GM23338 (cell line): ENCODE measurements around the gene TMTC4. TPM values are rescaled to one million over a fixed set of nuclear protein-coding genes. Genes with fewer than 3 reads are reported as not detected.

Experiments
- ATAC-seq: fragments of 200-7000 bp; cut with Tn5 transposase; 3 replicates; pipeline ENCODE4 v1.9.1; 2020
- DNase-seq: peaks from one replicate; pipeline ENCODE4 v3.0.0-alpha.2; 2015; ENCODE audit warnings: low spot score
- H2AFZ ChIP-seq: fragments of 200-600 bp; sonication (generic); 2 replicates; pipeline ENCODE4 v1.8.0; 2016; ENCODE audit warnings: antibody characterized with exemption, mild to moderate bottlenecking, moderate library complexity
- H3F3A ChIP-seq: fragments of 200-600 bp; sonication (generic); replicated peaks from 2 replicates; pipeline ENCODE4 v1.8.0; 2017; ENCODE audit warnings: antibody characterized with exemption, mixed run types, low read depth
- H3K27ac ChIP-seq: fragments of 200-600 bp; sonication (generic); 2 replicates; pipeline ENCODE4 v1.6.1; 2016; ENCODE audit warnings: low read depth
- H3K27me3 ChIP-seq: fragments of 200-600 bp; sonication (generic); 2 replicates; pipeline ENCODE4 v1.8.0; 2016; ENCODE audit warnings: mild to moderate bottlenecking, mixed run types, moderate library complexity; ENCODE audit not compliant: insufficient read depth
- H3K36me3 ChIP-seq: fragments of 200-600 bp; sonication (generic); 2 replicates; pipeline ENCODE4 v1.8.0; 2016; ENCODE audit warnings: mild to moderate bottlenecking; ENCODE audit not compliant: insufficient read depth
- H3K4me1 ChIP-seq: fragments of 200-600 bp; sonication (generic); 2 replicates; pipeline ENCODE4 v1.8.0; 2016; ENCODE audit warnings: mild to moderate bottlenecking, moderate library complexity; ENCODE audit not compliant: insufficient read depth
- H3K4me2 ChIP-seq: fragments of 200-600 bp; sonication (generic); 2 replicates; pipeline ENCODE4 v1.7.1; 2017; ENCODE audit warnings: mixed run types
- H3K4me3 ChIP-seq: fragments of 200-600 bp; sonication (generic); 2 replicates; pipeline ENCODE4 v1.6.1; 2016; ENCODE audit warnings: mixed run types
- H3K79me2 ChIP-seq: fragments of 200-600 bp; sonication (generic); replicated peaks from 2 replicates; pipeline ENCODE4 v1.8.0; 2017; ENCODE audit warnings: mild to moderate bottlenecking; ENCODE audit not compliant: insufficient read depth
- H3K9me2 ChIP-seq: fragments of 200-600 bp; sonication (generic); 2 replicates; pipeline ENCODE4 v1.8.0; 2017; ENCODE audit not compliant: insufficient read depth
- H4K20me1 ChIP-seq: fragments of 200-600 bp; sonication (generic); replicated peaks from 2 replicates; pipeline ENCODE4 v1.8.0; 2017; ENCODE audit warnings: mild to moderate bottlenecking; ENCODE audit not compliant: insufficient read depth
- H3K27ac Mint-ChIP-seq: 2 replicates; pipeline ENCODE4 v1.8.0; 2020; ENCODE audit warnings: inconsistent platforms, mild to moderate bottlenecking, moderate library complexity, mixed read lengths
- H3K27me3 Mint-ChIP-seq: 3 replicates; pipeline ENCODE4 v1.8.0; 2022; ENCODE audit warnings: low read depth, mild to moderate bottlenecking, moderate library complexity, mixed read lengths, inconsistent platforms; ENCODE audit not compliant: insufficient read depth, poor library complexity
- H3K36me3 Mint-ChIP-seq: 3 replicates; pipeline ENCODE4 v1.8.0; 2021; ENCODE audit warnings: low read depth, mild to moderate bottlenecking, inconsistent platforms, moderate library complexity, mixed read lengths
- H3K4me1 Mint-ChIP-seq: 3 replicates; pipeline ENCODE4 v1.8.0; 2020; ENCODE audit warnings: mild to moderate bottlenecking, inconsistent platforms, mixed read lengths
- H3K4me3 Mint-ChIP-seq: 3 replicates; pipeline ENCODE4 v1.8.0; 2021; ENCODE audit warnings: moderate library complexity, mild to moderate bottlenecking, inconsistent platforms, mixed read lengths
- H3K9me3 Mint-ChIP-seq: 3 replicates; pipeline ENCODE4 v1.8.0; 2020; ENCODE audit warnings: moderate library complexity, mild to moderate bottlenecking, inconsistent platforms, mixed read lengths
- EZH2 ChIP-seq: fragments of 200-600 bp; sonication (generic); IDR thresholded peaks from one replicate; pipeline ENCODE4 v1.8.0; 2017; ENCODE audit warnings: antibody characterized with exemption, mild to moderate bottlenecking, low read depth; ENCODE audit not compliant: unreplicated experiment
- EZH2phosphoT487 ChIP-seq: fragments of 200-600 bp; sonication (generic); IDR thresholded peaks from one replicate; pipeline ENCODE4 v1.8.1; 2018; ENCODE audit warnings: antibody characterized with exemption; ENCODE audit not compliant: unreplicated experiment
- polyA plus RNA-seq: library from polyadenylated mRNA; unstranded; fragments of >200 nt; fragmentation: Nextera tagmentation; extraction: Ambion mirVana; gene quantifications from 2 replicates; pipeline ENCODE4 v1.2.1, GENCODE V29; 2016
- total RNA-seq: library from RNA; depleted of rRNA; stranded (reverse); fragments of >200 nt; shearing (Covaris generic); gene quantifications from 2 replicates; pipeline ENCODE4 v1.2.3, GENCODE V29; 2014
- TF ChIP-seq, protein P1 (sequence below): fragments of 250-450 bp; sonication (Bioruptor Pico); IDR thresholded peaks from 2 replicates; pipeline ENCODE4 v1.5.0; 2020; ENCODE audit warnings: mild to moderate bottlenecking, moderate library complexity
- TF ChIP-seq, protein P2 (sequence below): IDR thresholded peaks from one replicate; pipeline ENCODE4 v1.6.1; 2018; ENCODE audit warnings: antibody characterized with exemption; ENCODE audit not compliant: unreplicated experiment

The TMTC4 gene
- total and polyA plus RNA-seq, 2 experiments from 2014 or later = 21.9 to 50.0 TPM

DNA sequence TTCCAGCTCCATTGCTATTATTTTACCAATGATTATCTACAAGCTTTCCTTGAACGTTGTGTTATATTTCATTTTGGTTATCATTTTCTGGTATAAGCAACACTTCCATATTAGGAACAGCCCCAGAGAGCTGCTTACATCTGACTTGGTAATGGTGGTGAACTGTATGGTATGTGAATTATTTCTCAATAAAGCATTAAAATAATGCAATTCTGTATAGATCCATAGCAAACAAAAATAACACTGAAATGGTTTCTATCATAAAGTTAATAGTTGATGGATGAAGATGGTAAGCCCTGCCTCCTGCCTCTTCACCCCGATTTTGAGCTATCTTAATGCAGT, 113.5 kb downstream of the TMTC4 start:
- Histone ChIP-seq H3K4me2 (no peak overlapping the region), H3K9me2 (no peaks in the 10 kb centered on the region), H3F3A (0 out of 2 replicates have a peak, but pooled peaks cover 9% of the 10 kb centered on the region), H3K36me3 (peaks cover 4% of the 10 kb centered on the region; the same call in 1 of the 2 replicates), H4K20me1 (no peaks in the 10 kb centered on the region), H2AFZ (no peak overlapping the region), H3K4me3 (no peak overlapping the region), H3K79me2 (no peaks in the 10 kb centered on the region), H3K4me1 (peaks cover 5% of the 10 kb centered on the region; the same call in 1 of the 2 replicates), H3K27me3 (no peaks in the 10 kb centered on the region), H3K27ac (no peak overlapping the region)
- no peak for ATAC-seq
- peaks cover 2% of the 10 kb centered on the region for H3K27me3 Mint-ChIP-seq
- peaks cover 5% of the 10 kb centered on the region; the same call in 2 of the 3 replicates for H3K36me3 Mint-ChIP-seq
- TF ChIP-seq EZH2 (no peak), EZH2phosphoT487 (no peak)
- TF ChIP-seq, protein P1, sequence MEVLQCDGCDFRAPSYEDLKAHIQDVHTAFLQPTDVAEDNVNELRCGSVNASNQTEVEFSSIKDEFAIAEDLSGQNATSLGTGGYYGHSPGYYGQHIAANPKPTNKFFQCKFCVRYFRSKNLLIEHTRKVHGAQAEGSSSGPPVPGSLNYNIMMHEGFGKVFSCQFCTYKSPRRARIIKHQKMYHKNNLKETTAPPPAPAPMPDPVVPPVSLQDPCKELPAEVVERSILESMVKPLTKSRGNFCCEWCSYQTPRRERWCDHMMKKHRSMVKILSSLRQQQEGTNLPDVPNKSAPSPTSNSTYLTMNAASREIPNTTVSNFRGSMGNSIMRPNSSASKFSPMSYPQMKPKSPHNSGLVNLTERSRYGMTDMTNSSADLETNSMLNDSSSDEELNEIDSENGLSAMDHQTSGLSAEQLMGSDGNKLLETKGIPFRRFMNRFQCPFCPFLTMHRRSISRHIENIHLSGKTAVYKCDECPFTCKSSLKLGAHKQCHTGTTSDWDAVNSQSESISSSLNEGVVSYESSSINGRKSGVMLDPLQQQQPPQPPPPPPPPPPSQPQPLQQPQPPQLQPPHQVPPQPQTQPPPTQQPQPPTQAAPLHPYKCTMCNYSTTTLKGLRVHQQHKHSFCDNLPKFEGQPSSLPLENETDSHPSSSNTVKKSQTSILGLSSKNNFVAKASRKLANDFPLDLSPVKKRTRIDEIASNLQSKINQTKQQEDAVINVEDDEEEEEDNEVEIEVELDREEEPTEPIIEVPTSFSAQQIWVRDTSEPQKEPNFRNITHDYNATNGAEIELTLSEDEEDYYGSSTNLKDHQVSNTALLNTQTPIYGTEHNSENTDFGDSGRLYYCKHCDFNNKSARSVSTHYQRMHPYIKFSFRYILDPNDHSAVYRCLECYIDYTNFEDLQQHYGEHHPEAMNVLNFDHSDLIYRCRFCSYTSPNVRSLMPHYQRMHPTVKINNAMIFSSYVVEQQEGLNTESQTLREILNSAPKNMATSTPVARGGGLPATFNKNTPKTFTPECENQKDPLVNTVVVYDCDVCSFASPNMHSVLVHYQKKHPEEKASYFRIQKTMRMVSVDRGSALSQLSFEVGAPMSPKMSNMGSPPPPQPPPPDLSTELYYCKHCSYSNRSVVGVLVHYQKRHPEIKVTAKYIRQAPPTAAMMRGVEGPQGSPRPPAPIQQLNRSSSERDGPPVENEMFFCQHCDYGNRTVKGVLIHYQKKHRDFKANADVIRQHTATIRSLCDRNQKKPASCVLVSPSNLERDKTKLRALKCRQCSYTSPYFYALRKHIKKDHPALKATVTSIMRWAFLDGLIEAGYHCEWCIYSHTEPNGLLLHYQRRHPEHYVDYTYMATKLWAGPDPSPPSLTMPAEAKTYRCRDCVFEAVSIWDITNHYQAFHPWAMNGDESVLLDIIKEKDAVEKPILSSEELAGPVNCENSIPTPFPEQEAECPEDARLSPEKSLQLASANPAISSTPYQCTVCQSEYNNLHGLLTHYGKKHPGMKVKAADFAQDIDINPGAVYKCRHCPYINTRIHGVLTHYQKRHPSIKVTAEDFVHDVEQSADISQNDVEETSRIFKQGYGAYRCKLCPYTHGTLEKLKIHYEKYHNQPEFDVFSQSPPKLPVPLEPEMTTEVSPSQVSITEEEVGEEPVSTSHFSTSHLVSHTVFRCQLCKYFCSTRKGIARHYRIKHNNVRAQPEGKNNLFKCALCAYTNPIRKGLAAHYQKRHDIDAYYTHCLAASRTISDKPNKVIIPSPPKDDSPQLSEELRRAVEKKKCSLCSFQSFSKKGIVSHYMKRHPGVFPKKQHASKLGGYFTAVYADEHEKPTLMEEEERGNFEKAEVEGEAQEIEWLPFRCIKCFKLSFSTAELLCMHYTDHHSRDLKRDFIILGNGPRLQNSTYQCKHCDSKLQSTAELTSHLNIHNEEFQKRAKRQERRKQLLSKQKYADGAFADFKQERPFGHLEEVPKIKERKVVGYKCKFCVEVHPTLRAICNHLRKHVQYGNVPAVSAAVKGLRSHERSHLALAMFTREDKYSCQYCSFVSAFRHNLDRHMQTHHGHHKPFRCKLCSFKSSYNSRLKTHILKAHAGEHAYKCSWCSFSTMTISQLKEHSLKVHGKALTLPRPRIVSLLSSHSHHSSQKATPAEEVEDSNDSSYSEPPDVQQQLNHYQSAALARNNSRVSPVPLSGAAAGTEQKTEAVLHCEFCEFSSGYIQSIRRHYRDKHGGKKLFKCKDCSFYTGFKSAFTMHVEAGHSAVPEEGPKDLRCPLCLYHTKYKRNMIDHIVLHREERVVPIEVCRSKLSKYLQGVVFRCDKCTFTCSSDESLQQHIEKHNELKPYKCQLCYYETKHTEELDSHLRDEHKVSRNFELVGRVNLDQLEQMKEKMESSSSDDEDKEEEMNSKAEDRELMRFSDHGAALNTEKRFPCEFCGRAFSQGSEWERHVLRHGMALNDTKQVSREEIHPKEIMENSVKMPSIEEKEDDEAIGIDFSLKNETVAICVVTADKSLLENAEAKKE (CRISPR knock-in tag) = no peak
- TF ChIP-seq, protein P2, sequence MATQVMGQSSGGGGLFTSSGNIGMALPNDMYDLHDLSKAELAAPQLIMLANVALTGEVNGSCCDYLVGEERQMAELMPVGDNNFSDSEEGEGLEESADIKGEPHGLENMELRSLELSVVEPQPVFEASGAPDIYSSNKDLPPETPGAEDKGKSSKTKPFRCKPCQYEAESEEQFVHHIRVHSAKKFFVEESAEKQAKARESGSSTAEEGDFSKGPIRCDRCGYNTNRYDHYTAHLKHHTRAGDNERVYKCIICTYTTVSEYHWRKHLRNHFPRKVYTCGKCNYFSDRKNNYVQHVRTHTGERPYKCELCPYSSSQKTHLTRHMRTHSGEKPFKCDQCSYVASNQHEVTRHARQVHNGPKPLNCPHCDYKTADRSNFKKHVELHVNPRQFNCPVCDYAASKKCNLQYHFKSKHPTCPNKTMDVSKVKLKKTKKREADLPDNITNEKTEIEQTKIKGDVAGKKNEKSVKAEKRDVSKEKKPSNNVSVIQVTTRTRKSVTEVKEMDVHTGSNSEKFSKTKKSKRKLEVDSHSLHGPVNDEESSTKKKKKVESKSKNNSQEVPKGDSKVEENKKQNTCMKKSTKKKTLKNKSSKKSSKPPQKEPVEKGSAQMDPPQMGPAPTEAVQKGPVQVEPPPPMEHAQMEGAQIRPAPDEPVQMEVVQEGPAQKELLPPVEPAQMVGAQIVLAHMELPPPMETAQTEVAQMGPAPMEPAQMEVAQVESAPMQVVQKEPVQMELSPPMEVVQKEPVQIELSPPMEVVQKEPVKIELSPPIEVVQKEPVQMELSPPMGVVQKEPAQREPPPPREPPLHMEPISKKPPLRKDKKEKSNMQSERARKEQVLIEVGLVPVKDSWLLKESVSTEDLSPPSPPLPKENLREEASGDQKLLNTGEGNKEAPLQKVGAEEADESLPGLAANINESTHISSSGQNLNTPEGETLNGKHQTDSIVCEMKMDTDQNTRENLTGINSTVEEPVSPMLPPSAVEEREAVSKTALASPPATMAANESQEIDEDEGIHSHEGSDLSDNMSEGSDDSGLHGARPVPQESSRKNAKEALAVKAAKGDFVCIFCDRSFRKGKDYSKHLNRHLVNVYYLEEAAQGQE = no peak
- DNase-seq = no peak
- H3K9me3 Mint-ChIP-seq = peaks cover 5% of the 10 kb centered on the region
- H3K27ac Mint-ChIP-seq = no peak overlapping the region
- peaks cover 9% of the 10 kb centered on the region for H3K4me1 Mint-ChIP-seq
- no peak overlapping the region for H3K4me3 Mint-ChIP-seq
